Activated CD8-positive, alpha-beta memory T cell treated with anti-CD3 and anti-CD28 coated beads for 24 hours (primary cell): Measurements from ENCODE around the gene NPL.
A peak's percentile ranks its signal among the peaks of the same experiment; 100 is the strongest.

Experiments used
- DNase-seq: peaks from one replicate; pipeline ENCODE4 v3.0.0-alpha.2; 2020

Gene NPL

GRCh38 chr1:182789138-182790076 is at the start of gene NPL:
NPL (plus strand) TSS chr1:182789773; CDS start chr1:182794372, 4,599 bp downstream.
- DNase-seq: peak; percentile 94

GRCh38 chr1:182740120-182740519 is 49.5 kb upstream of the NPL start:
- DNase-seq: no peak

GRCh38 chr1:182742780-182743179 is 46.8 kb upstream of the NPL start:
- DNase-seq: no peak

- no peak for DNase-seq
Observed at GRCh38 chr1:182752077-182752988, 37.2 kb upstream of the NPL start.

- DNase-seq: no peak
Observed at GRCh38 chr1:182754087-182754486, 35.5 kb upstream of the NPL start.

- DNase-seq: no peak
Observed at GRCh38 chr1:182754543-182755314, 34.8 kb upstream of the NPL start.

- no peak for DNase-seq
Observed at GRCh38 chr1:182755632-182756031, 33.9 kb upstream of the NPL start.

GRCh38 chr1:182756423-182756822 is 33.1 kb upstream of the NPL start:
- no peak for DNase-seq

GRCh38 chr1:182761396-182762395 is 27.9 kb upstream of the NPL start:
- DNase-seq: no peak

- no peak for DNase-seq
Observed at GRCh38 chr1:182762536-182762935, 27.0 kb upstream of the NPL start.

- DNase-seq: no peak
Observed at GRCh38 chr1:182764029-182764727, 25.4 kb upstream of the NPL start.

GRCh38 chr1:182765391-182765790 is 24.2 kb upstream of the NPL start:
- DNase-seq: no peak

GRCh38 chr1:182766050-182766449 is 23.5 kb upstream of the NPL start:
- DNase-seq: no peak

GRCh38 chr1:182766881-182767645 is 22.5 kb upstream of the NPL start:
- no peak for DNase-seq

- DNase-seq: no peak
Observed at GRCh38 chr1:182768963-182769362, 20.6 kb upstream of the NPL start.

- no peak for DNase-seq
Observed at GRCh38 chr1:182770232-182770631, 19.3 kb upstream of the NPL start.

GRCh38 chr1:182771187-182771984 is 18.2 kb upstream of the NPL start:
- no peak for DNase-seq

GRCh38 chr1:182777386-182777785 is 12.2 kb upstream of the NPL start:
- DNase-seq: no peak

GRCh38 chr1:182778862-182779261 is 10.7 kb upstream of the NPL start:
- DNase-seq: no peak
